Measurements from ENCODE around the gene LDB2.

Gene LDB2

GRCh38 chr4:16791460-16791859 lies 107.0 kb downstream of the LDB2 start:
- DNase-seq: no peak

- no peak for DNase-seq
Measured at GRCh38 chr4:16790508-16790907, 107.9 kb downstream of the LDB2 start.

- DNase-seq: no peak
Measured at GRCh38 chr4:16788868-16789267, 109.6 kb downstream of the LDB2 start.

DNA sequence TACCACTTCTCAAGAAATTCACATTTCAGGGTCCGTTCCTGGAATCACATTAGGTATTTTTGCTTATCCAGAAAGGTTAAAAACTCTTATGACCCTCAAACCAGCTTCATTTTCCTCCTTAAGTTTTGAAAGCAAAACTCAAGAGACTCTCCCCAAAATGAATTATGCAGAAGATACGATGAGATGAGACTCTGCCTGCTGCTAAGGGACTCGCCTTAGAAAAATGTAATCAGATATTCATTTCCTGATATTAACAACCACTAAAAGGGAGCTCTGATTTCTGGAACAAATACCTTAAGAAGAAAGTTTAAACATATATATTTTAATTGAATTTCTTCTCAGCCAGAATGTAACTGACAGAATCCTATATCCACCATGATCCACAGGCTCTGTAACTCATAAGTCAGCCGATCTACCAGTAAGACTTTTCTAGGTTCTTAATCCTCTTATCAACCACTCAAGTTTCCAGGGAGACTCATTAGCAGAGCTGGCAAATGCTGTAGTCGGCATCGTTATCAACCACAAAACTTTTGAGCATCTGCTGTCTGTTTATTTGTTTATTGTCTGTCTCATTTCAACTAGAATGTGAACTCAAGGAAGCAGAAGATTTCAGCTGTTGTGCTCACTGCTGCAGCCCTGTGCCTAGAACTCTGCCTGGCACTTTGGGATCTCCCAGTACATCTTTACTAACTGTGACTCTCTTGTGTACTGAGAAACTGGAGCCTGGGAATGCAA lies 112.5 kb downstream of the LDB2 start:
- no peak for DNase-seq

GRCh38 chr4:16783119-16783518 lies 115.3 kb downstream of the LDB2 start:
- DNase-seq: no peak

DNA sequence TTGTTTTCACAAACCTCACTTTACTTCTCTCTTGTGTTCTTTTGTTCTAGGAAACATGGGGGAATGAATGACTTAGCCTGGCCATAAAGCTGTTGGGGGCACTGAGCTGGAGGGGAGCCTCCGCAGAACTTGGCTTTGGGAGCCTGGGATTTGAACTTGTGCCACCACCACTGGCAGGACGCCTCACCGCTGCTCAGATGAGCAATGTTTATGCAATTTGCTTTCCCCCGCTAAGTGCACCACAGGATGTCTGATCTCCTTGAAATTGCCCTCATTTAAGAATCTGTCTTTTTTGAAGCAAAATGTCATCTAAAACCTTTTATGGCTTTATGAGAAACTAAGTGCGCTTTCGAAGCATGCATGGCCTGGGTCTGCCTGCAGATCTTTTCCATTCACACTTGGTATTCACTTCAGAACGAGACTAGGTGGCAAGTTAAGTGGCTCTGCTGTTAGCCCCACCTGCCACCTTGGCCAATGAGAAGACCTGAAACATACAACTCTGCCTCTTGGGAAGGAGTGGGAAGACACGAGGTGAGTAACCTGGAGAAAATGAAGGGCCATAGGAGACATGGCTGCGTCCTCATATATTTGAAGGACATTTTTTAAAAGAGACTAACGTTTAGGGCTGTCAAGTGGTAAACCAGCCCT lies 119.3 kb downstream of the LDB2 start:
- DNase-seq: no peak

DNA sequence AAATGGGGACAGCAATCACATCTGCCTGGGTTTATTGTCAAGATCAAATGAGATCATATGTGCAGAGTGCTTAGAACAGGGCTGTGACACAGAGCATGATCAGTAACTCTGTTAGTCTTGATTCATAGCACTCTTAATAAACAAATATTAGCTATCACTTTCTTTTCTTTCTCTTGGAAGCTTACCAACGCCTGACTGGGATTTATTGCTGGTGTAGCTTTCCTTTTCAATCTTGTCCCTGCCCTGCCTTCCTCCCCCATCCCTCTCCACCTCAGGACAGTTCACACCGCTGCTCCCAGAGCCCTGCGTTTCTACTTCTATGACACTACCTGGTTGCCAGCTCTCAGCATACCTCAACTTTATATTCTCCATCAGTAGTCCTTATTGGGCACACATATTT lies 120.7 kb downstream of the LDB2 start:
- DNase-seq: no peak

GRCh38 chr4:16775411-16776154 lies 122.9 kb downstream of the LDB2 start:
- DNase-seq: no peak

GRCh38 chr4:16772366-16772850 lies 126.0 kb downstream of the LDB2 start:
- no peak for DNase-seq

- no peak for DNase-seq
Measured at GRCh38 chr4:16770710-16771285, 127.6 kb downstream of the LDB2 start.

GRCh38 chr4:16767861-16768260 lies 130.6 kb downstream of the LDB2 start:
- no peak for DNase-seq

DNA sequence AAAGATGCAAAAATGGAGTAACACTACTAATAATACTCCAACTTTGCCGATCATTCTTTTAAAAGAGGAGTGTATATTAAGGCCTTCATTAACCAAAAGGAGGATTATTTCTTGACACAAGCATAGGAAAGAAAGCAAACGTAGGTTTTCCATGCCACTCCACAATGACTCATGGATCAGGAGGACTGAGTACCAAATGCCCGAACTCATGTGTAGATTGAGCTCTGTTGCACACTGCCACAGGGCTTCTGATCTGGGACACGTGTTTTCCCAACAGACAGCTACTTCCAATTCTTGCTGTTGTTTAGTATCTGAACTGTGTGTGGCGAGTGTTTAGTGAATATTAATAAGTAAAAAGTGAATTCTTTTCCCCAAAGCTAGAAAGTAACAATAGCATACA lies 131.2 kb downstream of the LDB2 start:
- no peak for DNase-seq

DNA sequence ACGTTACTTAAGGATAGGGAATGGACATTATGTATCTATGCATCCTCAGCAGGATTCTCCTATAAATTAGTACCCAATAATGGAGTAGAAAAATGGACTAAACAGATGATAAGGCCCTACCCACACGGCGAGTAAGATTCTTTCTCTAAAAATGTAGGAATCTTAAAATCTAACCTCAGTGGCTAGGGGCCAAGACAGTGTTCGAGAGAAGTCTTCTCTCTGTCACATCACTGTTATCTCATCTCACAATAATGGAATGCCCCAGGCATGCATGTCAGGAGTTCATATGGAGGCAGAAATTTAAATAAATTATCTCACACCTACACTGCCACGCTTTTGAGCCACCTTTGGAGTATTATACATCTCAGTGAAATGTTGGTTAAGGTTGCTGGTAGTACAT lies 132.9 kb downstream of the LDB2 start:
- no peak for DNase-seq

DNA sequence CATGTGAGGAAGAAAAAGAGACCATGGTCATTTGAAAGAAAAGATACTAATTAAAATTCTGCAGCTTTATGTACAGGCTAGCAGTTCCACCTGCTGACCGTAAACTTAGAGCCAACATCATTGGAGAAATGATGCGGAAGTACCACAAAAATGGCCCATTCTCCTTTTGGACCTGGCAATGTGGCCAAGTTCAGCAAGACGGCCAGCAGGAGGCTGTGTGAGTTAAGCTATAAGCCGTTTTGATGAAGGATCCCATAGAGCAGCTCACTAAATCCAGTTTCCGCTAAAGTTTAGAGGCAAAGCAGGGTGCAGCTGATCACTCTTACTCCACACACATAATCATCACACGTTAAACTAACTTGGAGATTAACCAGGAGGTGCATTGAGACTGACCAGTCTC lies 133.8 kb downstream of the LDB2 start:
- no peak for DNase-seq

- no peak for DNase-seq
Measured at GRCh38 chr4:16760617-16761363, 137.7 kb downstream of the LDB2 start.

DNA sequence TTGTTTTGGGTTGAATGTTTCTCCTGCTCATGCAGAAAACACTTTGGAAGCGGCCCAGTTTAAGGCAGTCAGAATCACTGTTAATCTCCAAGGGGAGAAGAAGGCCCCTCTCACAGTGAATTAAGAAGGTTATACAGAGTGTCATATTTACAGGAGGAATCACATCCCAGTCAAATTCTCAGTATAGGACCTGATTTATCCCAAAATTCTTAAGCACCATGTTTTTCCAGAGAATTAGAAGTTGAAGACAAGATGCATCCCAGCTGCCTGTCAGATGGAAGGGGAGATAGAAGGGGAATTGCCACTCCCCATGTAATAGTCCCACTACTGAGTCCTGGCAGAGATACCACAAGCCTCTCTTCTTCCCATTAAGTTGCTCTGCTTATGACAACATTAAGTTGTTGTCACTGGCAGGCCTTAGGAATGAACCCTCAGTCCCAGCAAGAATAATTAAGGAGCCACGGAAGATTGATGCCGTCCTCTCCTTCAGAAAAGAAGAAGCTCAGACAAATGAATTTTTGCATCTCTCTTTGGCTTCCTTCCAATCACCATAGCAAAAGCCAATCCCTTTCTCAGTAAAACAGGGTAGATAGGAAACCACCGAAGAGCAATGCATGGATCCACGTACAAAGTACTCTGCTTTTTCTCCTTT lies 138.4 kb downstream of the LDB2 start:
- no peak for DNase-seq

DNA sequence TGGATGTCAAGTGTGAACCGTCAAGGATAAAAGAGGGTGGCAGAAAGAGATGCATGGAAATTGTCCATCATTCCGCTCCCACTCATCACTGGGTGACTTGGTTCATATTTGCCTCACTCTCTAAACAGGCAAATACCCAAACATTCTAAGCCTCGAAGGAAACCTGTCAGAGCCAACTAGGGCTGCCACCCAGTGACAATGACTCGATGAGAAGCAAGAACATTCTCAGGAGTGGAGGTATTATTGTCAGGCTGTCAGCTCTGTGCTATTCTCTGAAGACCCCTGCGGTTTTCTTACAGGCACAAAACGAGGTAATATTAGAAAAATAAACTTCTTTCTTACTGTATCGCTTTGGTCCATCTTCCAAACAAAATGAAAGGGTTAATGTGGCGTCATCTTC lies 139.6 kb downstream of the LDB2 start:
- no peak for DNase-seq

- no peak for DNase-seq
Measured at GRCh38 chr4:16758255-16758654, 140.2 kb downstream of the LDB2 start.

- no peak for DNase-seq
Measured at GRCh38 chr4:16757080-16757521, 141.3 kb downstream of the LDB2 start.

DNA sequence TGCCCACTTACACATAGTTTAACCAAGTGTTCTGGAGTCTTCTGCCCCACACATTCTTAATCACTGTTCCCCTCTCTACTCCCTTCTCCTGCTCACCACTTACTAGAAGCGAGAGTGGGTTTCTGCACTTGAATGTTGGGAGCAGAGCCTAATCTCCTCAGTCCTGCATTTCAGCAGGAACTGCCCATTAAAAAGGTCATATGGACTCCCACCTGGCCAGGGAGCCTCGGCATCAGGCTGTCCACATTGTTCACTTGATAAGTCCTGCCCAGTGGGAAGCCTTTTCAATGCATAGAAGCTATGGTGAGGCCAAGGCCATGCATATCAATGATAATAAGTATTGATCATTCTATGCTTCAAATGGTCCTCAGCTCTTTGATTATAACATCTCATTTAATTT lies 144.3 kb downstream of the LDB2 start:
- DNase-seq: no peak

GRCh38 chr4:16752150-16752549 lies 146.3 kb downstream of the LDB2 start:
- no peak for DNase-seq
